A673 (cell line): ENCODE results near the gene CARTPT.

Experiments used
- CTCF ChIP-seq: fragments of 300-800, 200-600 bp; sonication (generic); conservative IDR thresholded peaks from 2 replicates; pipeline ENCODE4 v1.5.1; 2017; ENCODE audit warnings: low read depth, mild to moderate bottlenecking, antibody characterized with exemption, low read length, moderate library complexity, mixed read lengths
- EZH2 ChIP-seq: fragments of 200-600 bp; sonication (generic); IDR thresholded peaks from 2 replicates; pipeline ENCODE4 v1.6.1; 2017; ENCODE audit warnings: borderline replicate concordance, low read depth, mild to moderate bottlenecking, mixed read lengths, antibody characterized with exemption, low read length; ENCODE audit not compliant: poor library complexity, severe bottlenecking

- no peak for TF ChIP-seq CTCF
- TF ChIP-seq EZH2, result no peak
These were observed 21.1 kb downstream of the CARTPT start for GRCh38 chr5:71740015-71740753.
